Ramos (cell line): ENCODE measurements around the gene SLC22A13.
"Not testable (repeated sequence)": the region's sequence is repeated elsewhere in the genome, so short reads cannot be mapped to it uniquely, and the experiment has no call there.

Experiments
- in situ Hi-C: fragments of 300-500 bp; cut with MboI; formaldehyde crosslinking; loops from one replicate; pipeline ENCODE4 v1.14.3; 2022; ENCODE audit warnings: low sequenced_read_pairs; ENCODE audit not compliant: unreplicated experiment

SLC22A13 gene

DNA sequence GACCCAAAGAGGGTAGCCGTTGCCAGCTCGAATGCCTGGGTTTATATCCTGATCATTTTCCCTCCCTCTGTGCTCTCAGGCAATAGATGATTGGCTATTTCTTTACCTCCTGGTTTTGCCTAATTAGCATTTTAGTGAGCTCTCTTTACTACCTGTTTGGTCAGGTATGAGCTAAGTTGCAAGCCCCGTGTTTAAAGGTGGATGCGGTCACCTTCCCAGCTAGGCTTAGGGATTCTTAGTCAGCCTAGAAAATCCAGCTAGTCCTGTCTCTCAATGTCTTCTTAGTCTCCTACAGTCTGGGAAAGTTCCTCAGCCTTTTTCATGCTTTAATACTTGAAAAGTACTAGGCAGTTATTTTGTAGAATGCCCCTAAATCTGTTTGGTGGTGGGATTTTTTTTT lies 31.4 kb downstream of the SLC22A13 start:
- in situ Hi-C loops: not testable (repeated sequence)

DNA sequence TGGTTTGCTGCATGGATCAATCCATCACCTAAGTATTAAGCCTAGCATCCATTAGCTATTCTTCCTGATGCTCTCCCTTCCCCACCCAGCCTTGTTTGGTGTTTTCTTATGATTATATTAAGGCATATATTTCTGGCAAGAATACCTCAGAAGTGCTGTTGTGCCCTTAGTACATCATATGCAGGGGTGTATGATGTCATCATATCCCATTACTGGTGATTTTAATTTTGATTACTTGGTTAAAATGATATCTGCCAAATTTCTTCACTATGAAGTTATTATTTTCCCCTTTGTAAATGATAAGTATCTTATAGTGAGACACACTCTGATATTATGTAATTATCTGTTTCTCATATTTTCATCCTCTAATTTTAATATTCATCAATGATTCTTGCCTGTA lies 31.9 kb downstream of the SLC22A13 start:
- in situ Hi-C loops: no loop called here

DNA sequence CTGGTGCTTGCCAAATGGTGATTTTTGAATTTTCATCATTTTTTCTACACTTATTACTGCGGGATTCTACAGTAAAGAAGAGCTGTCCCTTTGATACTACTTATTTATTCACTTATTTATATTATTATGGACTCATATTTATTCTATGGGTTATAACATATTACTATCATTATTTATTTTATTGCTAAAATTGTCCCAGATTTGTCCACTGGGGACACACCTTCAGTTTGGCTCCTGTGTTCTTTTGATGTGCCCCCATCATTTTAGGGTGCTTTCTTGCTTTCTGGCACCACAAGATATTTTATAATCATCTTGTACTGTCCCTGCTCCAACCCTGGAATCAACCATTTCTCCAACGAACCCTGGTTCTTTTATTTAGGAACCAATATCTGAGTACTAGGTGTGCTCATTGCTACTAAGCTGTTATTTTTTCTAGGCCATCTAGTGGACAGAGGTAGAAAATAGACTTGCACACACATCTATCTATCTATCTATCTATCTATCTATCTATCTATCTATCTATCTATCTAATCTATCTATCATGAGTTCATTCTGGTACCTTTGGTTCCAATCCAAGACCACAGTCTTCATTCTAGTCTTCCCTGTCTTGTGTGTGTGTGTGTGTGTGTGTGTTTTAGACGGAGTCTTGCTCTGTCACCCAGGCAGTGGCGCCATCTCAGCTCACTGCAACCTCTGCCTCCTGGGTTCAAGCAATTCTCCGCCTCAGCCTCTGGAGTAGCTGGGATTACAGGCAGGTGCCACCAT lies 32.5 kb downstream of the SLC22A13 start:
- in situ Hi-C loops: no loop called here

- in situ Hi-C loops: no loop called here
These were observed 41.3 kb downstream of the SLC22A13 start for GRCh38 chr3:38306941-38307340.

DNA sequence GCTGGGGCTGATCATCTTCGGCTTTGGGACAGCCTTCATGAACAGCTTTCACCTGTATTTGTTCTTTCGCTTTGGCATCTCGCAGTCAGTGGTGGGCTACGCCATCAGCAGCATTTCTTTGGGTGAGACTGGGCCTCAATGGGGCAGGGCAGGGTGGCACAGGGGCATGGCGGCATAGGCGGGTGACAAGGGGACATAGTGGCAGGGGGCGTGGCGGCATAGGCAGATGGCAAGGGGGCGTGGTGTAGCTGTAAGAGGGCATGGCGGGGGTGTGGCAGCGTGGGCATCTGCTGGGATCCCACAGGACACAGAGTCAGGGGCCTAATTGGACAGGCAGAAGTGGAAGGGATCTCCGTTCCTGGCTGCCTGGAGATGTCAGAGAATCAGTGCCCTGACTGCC lies 42.0 kb downstream of the SLC22A13 start:
- in situ Hi-C loops: no loop called here

- in situ Hi-C loops: no loop called here
These were observed 42.8 kb downstream of the SLC22A13 start for GRCh38 chr3:38308456-38308855.

GRCh38 chr3:38311476-38311875 lies 45.9 kb downstream of the SLC22A13 start:
- in situ Hi-C loops: no loop called here

GRCh38 chr3:38311941-38312340 lies 46.3 kb downstream of the SLC22A13 start:
- in situ Hi-C loops: no loop called here

DNA sequence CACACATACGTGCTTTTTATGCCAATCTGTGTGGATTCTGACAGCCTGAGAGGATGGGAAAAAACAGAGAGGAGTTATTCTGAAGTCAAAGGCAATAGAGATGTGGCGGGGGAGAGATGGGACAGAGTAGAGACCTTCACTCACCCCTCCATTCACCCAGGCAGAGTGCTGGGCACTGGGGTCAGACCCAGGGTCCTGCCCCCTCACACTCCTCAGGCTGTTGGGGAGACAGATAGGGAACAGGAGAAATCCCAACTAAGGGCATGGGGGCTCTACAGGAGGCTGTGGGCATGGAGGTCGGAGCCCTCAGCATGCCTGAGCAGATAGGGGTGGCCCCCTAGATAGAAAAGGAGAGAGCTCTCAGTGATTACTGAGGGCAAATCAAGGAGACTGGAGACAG lies 46.7 kb downstream of the SLC22A13 start:
- in situ Hi-C loops: no loop called here

- in situ Hi-C loops: no loop called here
These were observed 47.7 kb downstream of the SLC22A13 start for GRCh38 chr3:38313263-38313662.

DNA sequence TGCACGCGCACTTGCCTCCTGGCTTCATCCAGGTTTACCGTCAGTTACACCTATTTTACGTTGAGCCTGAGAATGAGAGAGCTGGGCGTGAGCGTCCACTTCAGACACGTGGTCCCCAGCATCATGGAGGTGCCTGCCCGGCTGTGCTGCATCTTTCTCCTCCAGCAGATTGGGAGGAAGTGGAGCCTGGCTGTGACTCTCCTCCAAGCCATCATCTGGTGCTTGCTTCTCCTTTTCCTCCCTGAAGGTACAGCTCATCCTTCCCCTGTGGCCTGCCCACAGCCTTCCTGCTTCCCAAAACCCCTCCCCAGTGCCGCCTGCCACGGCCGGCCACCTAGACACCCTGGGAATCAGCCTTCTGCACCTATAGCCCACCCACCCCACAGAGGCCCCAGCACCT lies 48.1 kb downstream of the SLC22A13 start:
- in situ Hi-C loops: no loop called here

GRCh38 chr3:38314112-38314763 lies 48.6 kb downstream of the SLC22A13 start:
- in situ Hi-C loops: no loop called here

- in situ Hi-C loops: no loop called here
These were observed 49.3 kb downstream of the SLC22A13 start for GRCh38 chr3:38314764-38315487.

GRCh38 chr3:38315488-38316230 lies 50.0 kb downstream of the SLC22A13 start:
- in situ Hi-C loops: no loop called here

DNA sequence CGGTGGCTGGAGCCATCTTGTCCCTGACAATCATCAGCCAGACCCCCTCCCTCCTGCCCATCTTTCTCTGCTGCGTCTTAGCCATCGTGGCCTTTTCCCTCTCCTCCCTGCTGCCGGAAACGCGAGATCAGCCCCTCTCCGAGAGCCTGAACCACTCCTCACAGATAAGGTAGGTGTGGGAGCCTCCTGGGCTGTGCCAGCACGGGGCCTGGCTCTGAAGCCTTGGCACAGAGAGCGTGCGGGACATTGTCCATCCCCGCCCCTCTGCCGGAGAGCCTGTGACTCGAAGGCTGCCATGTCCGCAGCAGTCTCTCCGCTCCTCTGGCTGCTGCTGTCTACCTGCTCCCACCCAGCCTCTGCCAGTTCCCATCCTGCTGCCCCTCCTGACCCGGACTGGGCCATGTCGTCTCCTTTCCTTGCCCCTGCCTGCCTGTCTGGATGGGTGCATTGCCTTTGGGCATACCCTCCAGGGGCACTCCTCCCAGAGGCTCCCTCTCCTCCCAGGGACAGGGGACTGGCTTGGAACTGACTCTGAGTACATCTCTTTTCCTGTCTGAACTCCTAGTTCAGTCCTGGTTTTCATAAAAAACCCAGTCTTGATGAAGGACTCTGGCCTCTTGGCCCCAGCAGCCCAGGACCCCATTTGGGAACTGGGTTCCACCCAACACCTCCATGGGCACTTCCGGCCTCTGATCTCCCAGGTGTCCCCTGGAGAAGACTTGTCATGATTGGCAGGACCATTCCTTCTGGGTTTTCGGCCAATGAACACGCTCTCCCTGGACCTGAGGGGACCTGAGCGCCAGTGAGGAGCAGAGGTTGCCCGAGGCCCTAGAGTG lies 51.0 kb downstream of the SLC22A13 start:
- in situ Hi-C loops: no loop called here

GRCh38 chr3:38317192-38317759 lies 51.7 kb downstream of the SLC22A13 start:
- in situ Hi-C loops: no loop called here

DNA sequence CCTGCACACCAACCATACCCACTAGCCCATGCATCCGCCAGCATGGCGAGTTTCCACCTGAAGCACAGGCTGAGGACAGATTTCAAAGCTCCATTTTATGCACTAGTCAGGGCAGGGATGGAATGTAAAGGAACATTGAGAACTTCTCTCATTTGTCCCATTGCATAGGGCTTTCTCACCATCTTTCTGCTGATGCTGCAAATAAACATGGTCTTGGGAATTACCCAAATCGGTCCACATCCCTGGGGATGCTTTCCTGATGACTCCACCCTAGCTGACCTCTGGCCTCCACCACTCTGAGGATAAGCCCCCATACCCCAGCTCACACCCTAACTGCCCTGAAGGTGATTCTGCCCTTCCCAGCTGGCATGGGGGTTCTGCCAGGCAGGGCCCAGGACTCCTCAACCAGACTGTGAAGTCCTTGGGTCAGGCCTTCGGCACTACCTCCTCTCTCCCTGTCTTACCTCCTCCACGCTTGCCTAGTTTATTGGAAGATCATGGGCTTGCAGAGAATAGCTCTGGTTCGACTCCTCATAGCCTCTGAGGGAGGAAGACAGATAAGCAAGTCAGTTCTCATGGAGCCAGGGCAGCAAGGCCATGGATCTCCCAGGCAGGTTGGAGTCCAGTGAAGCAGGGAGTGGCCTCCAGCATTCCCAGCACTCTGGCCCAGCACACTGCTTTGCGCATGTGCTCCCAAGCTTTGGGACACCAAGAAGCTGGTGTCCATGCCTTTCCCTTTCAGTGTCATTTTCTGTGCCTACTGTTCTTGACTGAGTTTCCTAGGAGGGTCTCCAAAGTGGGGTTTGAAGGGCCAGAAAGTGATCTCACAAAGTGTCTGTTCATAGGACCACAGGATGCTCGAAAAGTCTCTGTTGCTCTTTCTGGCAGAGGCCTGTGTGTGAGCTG lies 53.4 kb downstream of the SLC22A13 start:
- in situ Hi-C loops: no loop called here

DNA sequence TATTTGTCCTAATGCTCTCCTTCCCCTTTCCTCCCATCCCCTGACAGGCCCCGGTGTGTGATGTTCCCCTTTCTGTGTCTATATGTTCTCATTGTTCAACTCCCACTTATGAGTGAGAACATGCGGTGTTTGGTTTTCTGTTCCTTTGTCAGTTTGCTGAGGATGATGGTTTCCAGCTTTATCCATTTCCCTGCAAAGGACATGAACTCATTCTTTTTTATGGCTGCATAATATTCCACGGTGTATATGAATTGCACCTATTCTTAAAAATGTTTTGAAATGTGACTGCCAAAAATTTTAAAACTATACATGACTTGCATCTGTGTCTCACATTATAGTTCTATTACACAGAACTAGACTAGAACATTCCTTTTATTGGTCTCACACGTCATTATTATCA lies 55.0 kb downstream of the SLC22A13 start:
- in situ Hi-C loops: not testable (repeated sequence)
